Retinal pigment epithelial cell (primary cell): ENCODE results near the gene FAM149A.

ENCODE experiments used
- DNase-seq: peaks from one replicate; pipeline ENCODE4 v3.0.0-alpha.2; 2010; ENCODE audit warnings: low read depth
- H3K4me3 ChIP-seq: 2 replicates; pipeline ENCODE4 v1.5.1; 2011; ENCODE audit warnings: mild to moderate bottlenecking, low read length, control low read depth, moderate library complexity
- CTCF ChIP-seq: conservative IDR thresholded peaks from 2 replicates; pipeline ENCODE4 v1.5.1; 2011; ENCODE audit warnings: low read depth, low read length, control low read depth, inconsistent platforms

The FAM149A gene

GRCh38 chr4:186201010-186201409 lies 96.5 kb downstream of the FAM149A start:
- no peak for DNase-seq
- no peak for TF ChIP-seq CTCF
- H3K4me3 ChIP-seq, result no peak overlapping the region

GRCh38 chr4:186201535-186202230 lies 97.2 kb downstream of the FAM149A start:
- H3K4me3 ChIP-seq, result no peak overlapping the region
- DNase-seq, result no peak
- peak; percentile 61 for TF ChIP-seq CTCF

GRCh38 chr4:186202490-186203140 lies 98.1 kb downstream of the FAM149A start:
- no peak for TF ChIP-seq CTCF
- no peak overlapping the region for H3K4me3 ChIP-seq

GRCh38 chr4:186203406-186203805 lies 98.9 kb downstream of the FAM149A start:
- no peak for TF ChIP-seq CTCF
- no peak for DNase-seq
- no peak overlapping the region for H3K4me3 ChIP-seq

More at GRCh38 chr4:186202490-186203140, 98.1 kb downstream of the FAM149A start:
- DNase-seq, result no peak

GRCh38 chr4:186204103-186204559 lies 99.6 kb downstream of the FAM149A start:
- peak overlapping the region; percentile 49 for H3K4me3 ChIP-seq
- no peak for DNase-seq
- TF ChIP-seq CTCF, result no peak

GRCh38 chr4:186204686-186205085 lies 100.2 kb downstream of the FAM149A start:
- no peak for TF ChIP-seq CTCF
- H3K4me3 ChIP-seq, result peak overlapping the region; percentile 49
- DNase-seq, result no peak

- no peak for TF ChIP-seq CTCF
Observed at GRCh38 chr4:186205156-186205555, 100.7 kb downstream of the FAM149A start.

More at GRCh38 chr4:186205156-186205555, 100.7 kb downstream of the FAM149A start:
- no peak overlapping the region for H3K4me3 ChIP-seq
- DNase-seq, result no peak
